WI38 (cell line): Measurements from ENCODE around the gene PPIC.
"Not testable (repeated sequence)": the region's sequence is repeated elsewhere in the genome, so short reads cannot be mapped to it uniquely, and the experiment has no call there.

Source experiments
- H3K4me3 ChIP-seq: 2 replicates; pipeline ENCODE4 v1.5.1; 2011; ENCODE audit warnings: low read depth, mild to moderate bottlenecking, control low read depth, low read length
- CTCF ChIP-seq: IDR thresholded peaks from 2 replicates; pipeline ENCODE4 v1.5.1; 2012; ENCODE audit warnings: low read depth, mild to moderate bottlenecking, control low read depth, low read length

Gene PPIC

DNA sequence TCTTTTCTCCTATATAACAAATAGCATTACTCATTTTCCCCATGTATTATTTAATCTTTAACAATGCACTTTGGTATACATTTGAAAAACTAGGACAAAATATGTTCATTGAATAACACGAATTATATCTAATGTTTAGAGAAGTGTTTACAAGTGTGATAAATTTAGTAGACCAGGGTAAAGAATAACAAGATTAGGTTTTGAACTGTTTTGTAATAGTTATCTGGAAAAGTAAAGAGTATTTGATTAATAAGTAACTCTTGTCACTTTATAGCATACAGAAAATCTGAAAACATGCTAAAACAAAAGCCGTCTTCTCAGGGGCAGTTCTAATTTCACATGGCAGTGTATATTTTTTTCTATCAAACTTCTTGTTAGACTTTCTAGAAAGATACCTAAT lies 58.5 kb downstream of the PPIC start:
- TF ChIP-seq CTCF, result no peak
- no peak overlapping the region for H3K4me3 ChIP-seq

- no peak for TF ChIP-seq CTCF
- no peak overlapping the region for H3K4me3 ChIP-seq
Observed at GRCh38 chr5:122977319-122977718, 59.2 kb downstream of the PPIC start.

DNA sequence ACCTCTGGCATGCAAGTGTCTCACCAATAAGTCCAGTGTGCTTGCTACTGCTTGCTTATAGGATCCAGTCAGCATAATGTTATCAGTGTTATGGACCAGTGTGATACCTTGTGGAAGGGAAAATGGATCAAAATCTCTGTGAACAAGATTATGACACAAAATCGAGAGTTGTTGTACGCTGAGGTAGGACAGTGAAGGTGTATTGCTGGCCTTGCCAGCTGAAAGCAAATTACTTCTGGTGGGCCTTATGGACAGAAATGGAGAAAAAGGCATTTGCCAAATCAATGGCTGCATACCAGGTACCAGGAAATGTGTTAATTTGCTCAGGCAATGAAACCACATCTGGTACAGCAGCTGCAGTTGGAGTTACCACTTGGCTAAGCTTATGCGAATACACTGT lies 62.3 kb downstream of the PPIC start:
- H3K4me3 ChIP-seq, result not testable (repeated sequence)

DNA sequence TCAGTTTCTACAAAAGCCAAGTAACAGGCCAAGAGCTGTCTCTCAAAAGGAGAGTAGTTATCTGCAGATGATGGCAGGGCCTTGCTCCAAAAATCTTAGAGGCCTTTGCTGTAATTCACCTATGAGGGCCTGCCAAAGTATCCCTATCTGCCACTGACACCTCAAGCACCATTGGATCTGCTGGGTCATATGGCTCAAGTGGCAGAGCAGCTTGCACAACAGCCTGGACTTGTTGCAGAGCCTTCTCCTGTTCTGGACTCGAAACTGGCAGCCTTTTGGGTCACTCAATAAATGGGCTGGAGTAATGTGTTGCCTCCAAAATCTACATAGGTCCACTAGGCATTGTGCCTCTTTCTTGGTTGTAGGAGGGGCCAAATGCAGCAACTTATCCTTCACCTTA lies 62.8 kb downstream of the PPIC start:
- not testable (repeated sequence) for H3K4me3 ChIP-seq
